ENCODE measurements around the gene GRIK4.

Gene GRIK4

GRCh38 chr11:120509346-120510053, 2.0 kb upstream of the GRIK4 start:
- DNase-seq = no peak

- DNase-seq = no peak
Observed at GRCh38 chr11:120510406-120511115, 987 bp upstream of the GRIK4 start.

GRCh38 chr11:120511820-120512738, 531 bp downstream of the GRIK4 start:
- DNase-seq = no peak

- DNase-seq = no peak
Observed at GRCh38 chr11:120512739-120513435, 1.3 kb downstream of the GRIK4 start.

- DNase-seq = no peak
Observed at GRCh38 chr11:120513436-120514315, 2.1 kb downstream of the GRIK4 start.

- no peak for DNase-seq
Observed at GRCh38 chr11:120514541-120515121, 3.1 kb downstream of the GRIK4 start.

GRCh38 chr11:120515186-120515723, 3.7 kb downstream of the GRIK4 start:
- DNase-seq = no peak

GRCh38 chr11:120516461-120517389, 5.2 kb downstream of the GRIK4 start:
- DNase-seq = no peak

GRCh38 chr11:120517390-120517761, 5.8 kb downstream of the GRIK4 start:
- DNase-seq = no peak

GRCh38 chr11:120517801-120518291, 6.3 kb downstream of the GRIK4 start:
- no peak for DNase-seq

- no peak for DNase-seq
Observed at GRCh38 chr11:120518356-120518755, 6.8 kb downstream of the GRIK4 start.

GRCh38 chr11:120519474-120519873, 7.9 kb downstream of the GRIK4 start:
- no peak for DNase-seq

- DNase-seq = no peak
Observed at GRCh38 chr11:120520091-120520822, 8.7 kb downstream of the GRIK4 start.

GRCh38 chr11:120521176-120521575, 9.6 kb downstream of the GRIK4 start:
- DNase-seq = no peak

- no peak for DNase-seq
Observed at GRCh38 chr11:120522021-120522420, 10.5 kb downstream of the GRIK4 start.

- DNase-seq = no peak
Observed at GRCh38 chr11:120522736-120523135, 11.2 kb downstream of the GRIK4 start.

GRCh38 chr11:120523196-120523595, 11.6 kb downstream of the GRIK4 start:
- no peak for DNase-seq

- DNase-seq = no peak
Observed at GRCh38 chr11:120524536-120525085, 13.1 kb downstream of the GRIK4 start.

Measured in activated CD4-positive, alpha-beta T cell treated with anti-CD3 and anti-CD28 coated beads, Interleukin-2, amount 50 U/mL, for 1 hour (primary cell).